G401.6 (cell line): Measurements from ENCODE around the gene BMAL1.

ENCODE experiments used
- FAIRE-seq: peaks from 2 replicates; lab custom pipeline; 2012; peaks lifted over from hg19 to GRCh38; lab: Jason Lieb, UNC

The BMAL1 gene

DNA sequence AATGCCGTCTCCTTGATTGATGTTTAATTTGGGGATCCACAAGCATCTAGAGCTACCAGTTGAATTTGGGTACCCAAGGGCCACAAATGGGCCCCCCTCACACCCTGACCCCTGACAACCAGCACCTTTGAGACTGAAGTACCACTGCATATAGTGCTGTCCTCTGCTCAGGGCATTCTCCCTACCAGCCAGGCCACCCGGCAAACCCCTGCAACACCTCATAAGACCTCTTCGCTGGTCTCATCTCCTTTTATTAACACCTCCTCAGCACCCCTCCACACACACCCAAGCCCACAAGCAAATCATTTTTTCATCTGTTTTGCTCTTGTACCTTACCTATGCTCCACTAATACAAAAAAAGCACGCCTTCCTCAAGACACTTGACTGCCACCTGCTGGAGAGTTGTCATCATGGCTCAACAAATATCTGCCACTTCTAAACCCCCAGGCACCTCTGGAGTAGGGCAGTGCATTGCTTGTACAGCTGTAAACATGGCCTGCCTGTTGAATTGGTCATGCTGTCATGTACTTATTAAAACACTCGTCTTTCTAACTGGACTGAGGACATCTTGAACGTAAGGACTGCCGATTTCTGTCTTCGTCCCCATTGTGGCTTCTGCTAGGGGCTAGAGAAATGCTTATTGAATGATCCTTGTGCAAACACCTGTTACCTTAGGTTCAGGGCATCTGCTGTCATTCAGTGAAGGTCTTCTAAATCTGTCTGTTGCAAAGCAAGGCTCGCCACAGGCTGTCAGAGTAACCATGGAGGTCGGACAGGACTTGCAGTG, 66.5 kb downstream of the BMAL1 start:
- FAIRE-seq, result peak; percentile 27

DNA sequence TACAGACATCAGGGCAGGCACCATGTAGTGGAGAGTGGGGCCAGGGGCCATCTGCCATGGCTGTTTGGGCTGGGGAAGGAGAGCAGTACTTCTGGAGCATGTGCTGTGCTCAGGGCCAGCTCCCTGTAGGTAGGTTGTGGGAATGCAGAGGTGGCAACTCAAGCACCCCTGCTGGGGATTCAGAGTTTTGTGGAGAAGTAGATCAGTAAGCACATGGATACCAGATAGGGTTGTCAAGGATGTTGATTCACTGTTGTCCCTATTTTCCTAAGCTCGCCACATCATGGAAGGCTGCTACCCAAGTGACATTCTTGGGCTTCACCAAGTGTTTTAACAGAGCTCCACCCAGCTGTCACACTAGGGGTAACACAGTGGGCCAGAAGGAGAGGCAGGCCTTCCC, 67.2 kb downstream of the BMAL1 start:
- no peak for FAIRE-seq

DNA sequence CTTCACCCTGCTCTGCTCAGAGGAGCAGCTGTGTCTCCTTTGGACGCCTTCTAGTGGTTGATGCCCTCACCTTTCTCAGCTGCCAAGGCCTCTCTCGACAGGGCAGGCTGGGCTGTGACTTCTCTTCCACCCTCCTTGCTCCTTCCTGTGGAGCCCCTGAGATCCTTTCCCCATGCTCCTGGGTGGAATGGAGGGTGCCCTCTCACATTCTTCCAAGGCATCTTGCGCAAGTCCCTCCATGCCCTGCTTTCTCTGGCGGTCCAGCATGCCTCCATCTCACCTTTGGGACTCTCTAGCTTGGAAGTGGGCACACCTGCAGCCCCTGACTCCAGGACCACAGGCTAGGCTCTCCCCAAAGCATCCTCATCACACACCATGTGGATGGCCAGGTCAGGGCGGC, 68.9 kb downstream of the BMAL1 start:
- no peak for FAIRE-seq

DNA sequence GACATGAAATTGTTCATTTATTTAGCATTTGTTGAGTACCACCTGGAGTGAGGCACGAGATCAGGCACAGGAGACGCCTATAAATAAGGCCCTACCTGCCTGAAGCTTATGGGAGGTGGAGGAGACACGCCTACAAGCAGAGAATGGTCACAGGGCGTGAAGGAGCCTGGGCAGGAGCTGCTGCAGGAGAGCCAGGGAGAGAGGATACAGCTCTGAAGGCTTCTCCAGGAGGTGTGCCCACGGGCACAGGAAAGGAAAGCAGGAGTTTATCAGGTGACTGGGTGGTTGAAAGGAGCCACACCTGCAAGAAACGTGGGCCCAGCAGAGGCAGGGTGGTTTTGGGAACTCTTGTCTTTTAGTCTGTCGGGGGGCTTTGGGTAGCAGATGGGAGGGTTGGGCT, 70.3 kb downstream of the BMAL1 start:
- no peak for FAIRE-seq

DNA sequence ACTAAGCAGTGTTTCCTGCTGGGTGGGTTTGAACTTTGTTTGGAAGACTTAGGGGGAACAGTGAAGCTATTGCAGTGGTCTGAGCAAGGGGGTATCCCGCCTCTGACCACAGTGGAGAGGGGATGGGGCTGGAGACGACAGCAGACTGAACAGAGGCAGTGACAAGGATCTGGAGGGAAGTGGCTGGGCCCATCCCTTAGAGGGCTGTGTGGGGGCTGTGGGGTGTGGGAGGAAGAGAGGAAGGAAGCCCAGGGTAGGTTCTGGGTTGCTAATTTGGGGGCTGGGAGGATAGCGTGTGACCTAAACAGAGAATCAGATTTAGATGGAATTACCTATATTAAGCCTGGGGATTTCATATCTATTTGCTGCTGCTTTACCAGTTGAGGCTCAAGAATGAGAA, 70.7 kb downstream of the BMAL1 start:
- no peak for FAIRE-seq

DNA sequence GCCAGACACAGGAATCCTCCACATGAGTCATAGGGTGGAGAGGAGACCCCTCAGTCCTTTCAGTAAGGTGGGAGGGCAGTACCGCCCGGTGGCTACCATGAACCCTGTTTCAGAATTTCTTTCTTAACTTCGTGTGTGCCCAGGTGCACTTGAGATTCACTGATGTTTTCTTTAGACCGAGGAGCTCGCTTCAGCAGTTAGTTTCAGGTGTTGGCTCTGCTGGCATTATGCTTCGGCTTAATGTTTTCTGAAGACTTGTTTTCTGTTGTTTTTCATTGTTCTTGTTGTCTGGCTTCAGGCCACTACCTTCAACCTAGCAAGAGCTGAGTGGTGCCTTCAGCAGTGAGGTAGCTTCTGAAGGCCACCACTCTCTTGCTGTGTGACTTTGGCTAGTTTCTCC, 71.5 kb downstream of the BMAL1 start:
- FAIRE-seq, result no peak

DNA sequence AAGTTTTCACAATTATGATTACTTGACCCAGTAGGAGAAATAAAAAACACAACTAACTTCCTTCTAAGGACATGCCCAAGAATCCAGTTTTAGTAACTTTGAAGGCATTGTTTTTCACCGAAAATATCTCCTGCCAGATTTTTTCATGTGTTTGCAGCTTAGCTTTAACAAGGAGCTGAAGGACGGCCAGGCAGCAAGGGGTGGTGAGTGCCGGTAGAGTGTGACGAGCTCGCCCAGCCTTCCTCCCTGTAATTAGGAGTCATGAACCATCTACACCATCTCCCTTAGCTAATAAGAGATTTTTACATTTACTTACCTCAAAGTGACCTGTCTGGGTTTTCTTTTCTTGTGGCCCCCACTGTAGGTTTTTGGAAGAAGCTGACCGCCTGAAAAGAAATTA, 72.0 kb downstream of the BMAL1 start:
- no peak for FAIRE-seq

DNA sequence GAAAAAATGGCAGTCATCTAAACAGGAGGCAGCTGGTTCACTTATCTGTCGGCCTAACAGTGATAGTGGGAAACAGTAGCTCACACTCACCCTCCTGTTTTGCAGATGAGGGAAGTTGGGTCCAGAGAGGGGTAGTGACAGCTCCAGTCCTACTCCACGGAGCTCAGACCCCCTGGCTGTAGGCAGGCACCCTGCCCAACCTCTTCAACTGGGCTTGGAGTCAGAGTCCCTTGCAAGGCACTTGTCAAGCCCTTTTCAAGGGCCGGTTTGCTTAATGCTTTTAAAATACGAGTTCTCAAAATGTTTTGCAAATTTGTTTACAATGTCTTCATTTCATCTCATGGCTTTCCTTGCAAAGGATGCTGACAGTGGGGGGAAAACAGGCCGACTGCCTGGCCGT, 75.1 kb downstream of the BMAL1 start:
- no peak for FAIRE-seq

DNA sequence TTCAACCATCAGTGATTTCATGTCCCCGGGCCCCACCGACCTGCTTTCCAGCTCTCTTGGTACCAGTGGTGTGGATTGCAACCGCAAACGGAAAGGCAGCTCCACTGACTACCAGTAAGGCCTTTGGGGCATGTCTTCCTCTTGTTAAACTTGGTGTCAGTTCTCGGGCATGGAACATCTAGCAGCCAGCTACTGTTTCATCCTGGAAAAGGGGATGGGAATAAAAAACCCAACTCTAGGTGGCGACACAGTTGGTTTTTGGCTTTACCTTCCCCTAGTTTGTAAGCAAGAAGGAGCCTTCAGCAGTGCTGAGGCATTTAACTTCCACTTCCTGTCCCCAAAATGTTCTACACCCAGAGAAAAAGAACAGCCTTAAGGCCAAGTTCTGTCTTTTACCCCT, 76.7 kb downstream of the BMAL1 start:
- FAIRE-seq, result no peak

DNA sequence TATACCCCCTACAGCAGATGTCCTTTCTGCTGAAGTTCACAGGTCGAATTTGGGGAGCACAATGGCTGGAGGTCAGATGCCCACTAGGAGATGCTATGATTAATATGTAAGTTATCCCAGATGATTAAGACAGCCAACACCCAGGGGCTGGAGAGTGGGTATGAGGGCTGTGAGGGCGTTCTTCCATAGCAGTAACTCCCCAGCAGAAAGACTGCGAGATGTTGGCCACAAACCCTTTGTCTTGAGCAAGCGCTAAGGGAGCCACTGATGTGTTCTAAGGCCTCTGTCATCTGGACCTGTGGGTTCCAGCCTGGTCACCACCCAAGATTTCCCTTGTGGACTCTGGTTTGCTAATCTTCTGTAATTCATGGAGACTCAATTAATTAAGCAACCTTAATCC, 77.6 kb downstream of the BMAL1 start:
- FAIRE-seq, result no peak

DNA sequence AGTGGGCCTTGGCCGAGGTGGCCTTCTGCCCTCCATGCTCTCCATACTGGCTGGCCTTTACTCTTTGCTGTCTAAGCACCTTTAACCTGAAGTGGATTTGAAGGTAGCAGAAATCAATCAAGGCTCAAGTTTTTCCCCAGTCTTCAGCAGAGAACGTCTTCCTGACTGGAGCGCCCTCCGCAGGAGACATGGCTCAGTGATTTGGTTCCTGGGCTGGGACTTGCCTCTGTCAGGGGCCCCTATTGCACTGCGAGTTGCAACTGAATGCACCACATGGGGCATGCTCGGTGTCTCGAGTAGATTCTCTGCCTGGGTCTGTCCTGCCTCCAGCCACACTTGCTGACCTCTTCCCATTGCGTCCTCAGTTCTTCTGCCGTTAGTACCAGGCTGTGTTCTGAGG, 79.6 kb downstream of the BMAL1 start:
- FAIRE-seq, result no peak

DNA sequence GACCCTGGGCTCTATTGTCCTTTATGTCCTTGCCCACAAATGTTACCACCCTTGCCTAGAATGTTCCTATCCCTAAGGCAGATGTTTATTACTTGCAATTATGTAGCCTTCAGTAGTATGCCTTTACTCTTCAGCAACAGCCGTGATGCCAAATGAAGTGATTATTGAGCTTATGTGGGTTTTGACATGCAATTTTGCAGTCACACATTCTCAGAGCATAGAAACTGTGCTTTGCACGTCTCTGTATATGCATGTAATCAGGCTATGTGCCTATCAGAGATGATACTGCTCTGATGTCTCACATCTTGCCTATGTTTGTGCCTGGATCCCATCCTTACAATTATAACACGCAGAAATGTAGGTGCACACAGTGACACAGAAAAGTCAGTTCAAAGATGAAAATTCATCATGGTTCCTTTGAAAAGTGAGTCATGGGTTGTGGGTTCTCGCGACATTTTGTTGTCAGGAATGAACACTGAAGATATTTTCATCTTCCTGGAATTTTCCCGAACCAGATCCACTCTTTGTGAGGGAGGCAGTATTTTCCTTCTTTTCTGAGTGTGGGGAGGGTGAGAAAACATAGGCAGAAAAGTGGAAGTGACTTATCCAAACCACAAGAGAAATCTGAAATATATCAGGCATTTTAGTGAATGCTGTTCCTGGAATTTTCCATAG, 81.1 kb downstream of the BMAL1 start:
- no peak for FAIRE-seq

DNA sequence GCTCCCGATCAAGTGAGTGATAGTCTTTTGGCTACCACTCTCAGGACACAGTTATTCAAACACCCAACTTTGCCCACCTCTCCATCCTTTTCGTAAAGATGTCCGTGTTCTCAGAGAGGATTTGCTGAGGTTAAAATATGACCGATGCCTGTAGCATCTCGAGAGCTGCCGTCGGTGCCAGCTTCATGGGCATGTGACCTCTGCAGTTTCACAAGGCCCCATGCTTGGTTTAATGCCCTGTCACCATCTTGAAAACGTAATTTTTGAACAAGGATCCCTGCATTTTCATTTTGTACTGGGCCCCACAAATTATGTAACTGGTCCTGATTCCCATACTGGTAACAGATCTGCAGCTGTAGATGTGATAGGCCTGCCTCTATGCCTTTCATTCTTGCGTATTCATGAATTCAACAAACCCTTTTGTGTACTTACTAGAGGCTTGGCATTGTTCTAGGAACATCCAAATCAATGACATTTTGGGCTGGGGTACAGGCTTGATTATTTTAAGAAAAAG, 85.1 kb downstream of the BMAL1 start:
- no peak for FAIRE-seq

DNA sequence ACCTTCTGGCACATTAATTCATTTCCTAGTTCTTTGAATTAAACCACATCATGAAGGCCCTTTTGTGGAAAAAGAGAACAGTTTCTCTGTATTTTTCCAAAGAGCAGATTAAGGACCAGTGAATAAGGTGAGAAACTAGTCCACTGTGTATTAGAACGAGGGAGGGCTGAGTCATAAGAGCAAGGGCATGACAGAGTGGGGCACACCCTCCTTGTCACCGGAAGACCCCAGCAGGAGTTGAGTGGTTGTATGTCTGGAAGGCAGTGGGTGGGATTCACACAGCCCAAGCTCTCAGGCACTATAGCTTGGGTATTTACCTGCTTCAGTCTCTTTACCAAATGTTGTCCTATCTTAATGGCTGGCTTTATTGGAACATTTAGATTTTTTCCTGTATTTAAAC, 86.8 kb downstream of the BMAL1 start:
- no peak for FAIRE-seq

DNA sequence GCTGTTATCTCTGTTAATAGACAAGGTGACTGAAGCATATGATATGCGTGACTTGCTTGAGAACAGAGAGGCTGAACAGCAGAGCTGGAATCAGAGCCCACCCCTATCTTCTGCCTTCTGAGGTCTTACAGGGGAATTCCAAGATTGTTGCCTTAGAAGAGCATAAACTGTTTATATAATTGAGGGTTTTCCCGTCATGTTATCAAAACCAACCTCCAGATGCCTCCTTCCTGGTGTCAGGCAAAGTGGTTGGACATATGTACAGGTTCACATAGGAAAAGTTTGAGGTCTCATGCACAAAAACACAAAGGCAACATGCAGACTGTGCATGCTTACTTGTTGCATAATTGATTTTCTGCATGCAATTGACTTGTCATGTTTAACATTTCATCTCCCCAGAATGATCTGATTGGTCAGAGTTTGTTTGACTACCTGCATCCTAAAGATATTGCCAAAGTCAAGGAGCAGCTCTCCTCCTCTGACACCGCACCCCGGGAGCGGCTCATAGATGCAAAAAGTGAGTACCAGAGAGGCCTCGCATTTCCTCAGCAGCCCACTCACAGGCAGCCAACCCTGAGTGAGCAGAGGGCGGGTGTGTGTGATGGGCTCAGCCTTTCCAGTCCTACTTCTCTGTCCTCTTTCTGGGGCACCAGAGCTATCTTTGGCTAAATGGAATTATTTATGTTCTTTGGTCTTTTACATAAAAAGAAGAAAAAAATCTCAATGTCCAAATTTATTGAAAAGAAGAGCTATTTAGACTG, 88.9 kb downstream of the BMAL1 start:
- FAIRE-seq, result no peak

DNA sequence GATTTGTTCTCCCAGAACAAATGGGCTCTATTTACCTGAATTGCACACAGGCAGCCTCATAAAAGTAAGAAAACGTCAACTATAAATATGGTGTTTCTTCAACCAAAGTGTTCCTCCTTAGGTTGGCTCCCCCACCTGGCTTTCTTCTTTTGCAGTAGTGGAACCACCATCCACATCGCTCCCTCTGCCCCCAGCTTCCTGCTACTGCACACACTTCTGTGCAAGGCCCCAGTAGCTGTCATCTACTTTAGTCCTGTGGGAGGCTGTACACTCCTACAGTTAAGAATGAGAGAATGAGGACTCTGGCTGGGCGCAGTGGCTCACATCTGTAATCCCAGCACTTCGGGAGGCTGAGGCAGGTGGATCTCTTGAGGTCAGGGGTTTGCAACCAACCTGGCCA, 89.5 kb downstream of the BMAL1 start:
- FAIRE-seq, result no peak

DNA sequence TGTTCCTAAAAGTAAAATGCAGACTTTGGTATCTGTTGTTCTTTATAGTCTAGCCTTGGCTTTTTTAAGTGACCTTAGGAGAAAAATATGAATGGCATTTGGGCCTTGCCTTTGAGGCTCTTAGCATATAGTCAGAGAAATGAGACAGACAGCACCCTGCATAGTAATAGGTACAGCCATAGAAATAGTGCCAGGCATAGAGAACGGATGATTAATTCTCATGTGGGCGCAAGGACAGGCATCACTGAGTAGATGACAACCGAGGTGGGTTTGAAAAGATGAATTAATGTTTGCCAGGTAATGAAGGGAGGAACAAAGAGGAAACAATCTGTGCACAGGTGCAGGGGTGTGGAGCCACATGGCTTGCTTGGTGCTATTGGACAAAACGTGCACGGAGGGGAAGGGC, 90.5 kb downstream of the BMAL1 start:
- FAIRE-seq, result no peak

DNA sequence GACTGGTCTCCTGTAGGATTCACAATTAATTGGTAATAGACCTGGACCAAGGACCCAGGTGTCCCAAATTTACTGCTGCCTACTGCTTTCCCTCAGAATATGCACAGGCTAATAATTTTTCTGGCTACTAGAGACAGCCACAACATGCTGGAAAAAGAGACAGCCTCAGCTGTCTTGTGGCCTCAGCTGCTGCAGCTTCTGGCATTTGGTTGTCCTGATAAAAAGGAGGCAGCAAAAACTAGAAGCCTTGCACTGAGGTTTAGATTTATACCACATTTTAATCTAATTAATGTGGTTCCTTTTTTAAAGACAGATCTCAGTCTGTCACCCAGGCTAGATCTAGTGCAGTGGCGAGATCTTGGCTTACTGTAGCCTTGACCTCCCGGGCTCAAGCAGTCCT, 95.6 kb downstream of the BMAL1 start:
- FAIRE-seq, result no peak

DNA sequence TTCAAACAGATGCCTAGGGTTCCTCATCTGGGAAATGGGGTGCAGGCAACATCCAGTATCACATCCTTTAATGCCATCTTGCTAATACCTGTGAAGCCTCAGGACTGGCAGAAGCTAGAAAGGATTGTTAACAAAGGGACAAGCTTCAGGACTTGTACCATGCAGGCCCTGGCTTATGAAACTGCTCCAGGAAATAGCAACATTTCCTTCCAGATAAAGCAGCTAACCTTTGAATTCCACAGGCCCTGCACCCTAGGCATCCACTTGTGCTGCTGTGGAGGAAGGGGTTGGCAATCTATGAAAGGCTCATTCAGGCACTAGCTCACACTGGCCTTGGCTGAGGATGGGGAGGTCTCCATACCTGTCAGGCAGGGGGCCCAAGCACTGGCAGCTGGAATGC, 98.2 kb downstream of the BMAL1 start:
- FAIRE-seq, result no peak

DNA sequence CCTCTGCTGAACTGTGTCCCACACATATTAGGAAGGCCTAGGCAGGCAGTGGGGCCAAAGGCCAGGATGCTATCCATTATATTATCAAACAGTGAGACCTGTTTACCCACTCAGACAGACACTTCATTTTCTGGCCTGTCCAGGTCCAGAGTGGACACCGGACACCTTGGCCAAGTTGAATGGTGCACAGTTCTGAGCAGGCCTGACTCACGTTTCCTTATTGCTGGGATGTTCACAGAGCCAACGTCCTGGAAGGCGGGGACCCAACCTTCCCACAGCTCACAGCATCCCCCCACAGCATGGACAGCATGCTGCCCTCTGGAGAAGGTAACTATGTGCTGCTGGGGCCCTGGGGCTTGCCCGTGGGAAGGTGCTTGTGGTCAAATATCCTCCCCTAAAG, 98.8 kb downstream of the BMAL1 start:
- no peak for FAIRE-seq

DNA sequence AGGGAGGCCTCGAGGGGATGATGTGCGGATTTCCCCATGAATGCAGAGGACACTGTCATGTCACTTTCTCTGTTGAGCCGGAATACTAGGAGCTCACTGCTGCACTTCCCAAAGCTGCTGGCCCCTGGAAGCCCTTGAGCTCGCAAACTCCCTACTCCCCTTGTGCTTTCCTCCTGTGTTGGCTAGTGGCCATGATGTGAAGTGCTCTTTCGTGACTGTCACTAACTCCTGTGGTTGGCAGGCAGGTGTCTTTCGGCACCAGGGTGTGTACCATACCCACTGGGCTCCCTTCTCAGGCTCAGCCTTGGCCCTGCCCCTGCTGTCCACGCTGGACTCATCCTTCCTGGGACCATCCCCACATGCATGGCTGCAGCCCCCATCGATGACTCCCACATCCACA, 99.2 kb downstream of the BMAL1 start:
- no peak for FAIRE-seq

DNA sequence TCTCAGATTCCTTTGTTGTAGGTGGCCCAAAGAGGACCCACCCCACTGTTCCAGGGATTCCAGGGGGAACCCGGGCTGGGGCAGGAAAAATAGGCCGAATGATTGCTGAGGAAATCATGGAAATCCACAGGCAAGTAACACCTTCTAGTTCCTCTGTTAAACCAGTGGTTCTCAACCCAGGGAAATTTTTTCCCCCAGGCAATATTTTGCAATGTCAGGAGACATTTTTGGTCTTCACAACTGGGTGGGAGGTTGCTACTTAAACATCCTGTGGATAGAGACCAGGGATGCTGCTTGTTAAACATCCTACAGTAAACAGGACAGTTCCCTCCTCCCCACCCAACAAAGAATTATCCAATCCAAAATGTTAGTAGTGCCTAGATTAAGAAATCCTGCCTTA, 100.7 kb downstream of the BMAL1 start:
- no peak for FAIRE-seq

DNA sequence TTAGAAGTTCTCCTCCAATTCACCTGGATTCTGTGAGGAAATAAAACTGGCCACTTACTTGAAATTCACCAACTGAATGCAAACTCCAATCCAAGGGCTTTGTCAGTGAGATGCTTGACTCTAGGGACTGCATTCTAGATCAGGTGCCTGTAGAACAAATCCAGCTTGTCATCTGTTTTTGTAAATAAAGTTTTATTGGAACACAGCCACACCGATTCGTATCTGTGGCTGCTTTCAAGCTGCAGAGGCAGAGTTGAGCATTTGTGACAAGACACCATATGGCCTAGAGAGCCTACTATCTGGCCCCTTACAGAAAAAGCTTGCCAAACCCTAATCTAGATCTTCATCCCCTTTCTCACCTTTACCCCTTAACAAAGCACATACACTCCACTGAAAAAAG, 103.1 kb downstream of the BMAL1 start:
- FAIRE-seq, result no peak
